Mesenchymal stem cell (in vitro differentiated cells and primary cell): ENCODE data around the gene LY6G6D.

Source experiments
- DNase-seq: peaks from one replicate; pipeline ENCODE4 v3.0.0-alpha.2; 2013
- H2AFZ ChIP-seq: one replicate; pipeline ENCODE4 v1.6.1; 2013; ENCODE audit warnings: low read depth, mild to moderate bottlenecking, control low read depth, inconsistent platforms, low read length, moderate library complexity
- H2AK5ac ChIP-seq: 2 replicates; pipeline ENCODE4 v1.6.1; 2013; ENCODE audit warnings: low read length, moderate library complexity, mild to moderate bottlenecking, inconsistent platforms; ENCODE audit not compliant: severe bottlenecking
- H2BK120ac ChIP-seq: one replicate; pipeline ENCODE4 v1.6.1; 2013; ENCODE audit warnings: low read depth, mild to moderate bottlenecking, inconsistent platforms, low read length, moderate library complexity
- H2BK12ac ChIP-seq, 2 experiments: one replicate each; pipeline ENCODE4 v1.6.1; 2013; ENCODE audit warnings: inconsistent platforms in 2 of 2, low read length in 2 of 2, mild to moderate bottlenecking in 2 of 2, moderate library complexity in 2 of 2, control low read depth in 1 of 2
- H2BK15ac ChIP-seq: one replicate; pipeline ENCODE4 v1.6.1; 2013; ENCODE audit warnings: mild to moderate bottlenecking, low read depth, inconsistent platforms; ENCODE audit not compliant: poor library complexity, severe bottlenecking
- H2BK5ac ChIP-seq: 2 replicates; pipeline ENCODE4 v1.6.1; 2013; ENCODE audit warnings: low read depth, mild to moderate bottlenecking, low read length, control low read depth, inconsistent platforms; ENCODE audit not compliant: poor library complexity, severe bottlenecking
- H3K14ac ChIP-seq, 2 experiments: one replicate each; pipeline ENCODE4 v1.6.1; 2013; ENCODE audit warnings: inconsistent platforms in 2 of 2, low read length in 2 of 2, control low read depth in 1 of 2, mild to moderate bottlenecking in 1 of 2, moderate library complexity in 1 of 2
- H3K18ac ChIP-seq, 2 experiments: one replicate each; pipeline ENCODE4 v1.6.1; 2013; ENCODE audit warnings: inconsistent platforms in 2 of 2, low read length in 2 of 2, control low read depth in 1 of 2, low read depth in 1 of 2, mild to moderate bottlenecking in 1 of 2
- H3K23ac ChIP-seq, 2 experiments: one replicate each; pipeline ENCODE4 v1.6.1; 2013; ENCODE audit warnings: inconsistent platforms in 2 of 2, low read length in 2 of 2, mild to moderate bottlenecking in 2 of 2, moderate library complexity in 2 of 2, control low read depth in 1 of 2
- H3K27ac ChIP-seq: 2 replicates; pipeline ENCODE4 v1.5.1; 2013; ENCODE audit warnings: mild to moderate bottlenecking, moderate library complexity, low read length, control low read depth, inconsistent platforms; ENCODE audit not compliant: poor library complexity, severe bottlenecking
- H3K27me3 ChIP-seq, 2 experiments: 2 replicates each; pipeline versions ENCODE4 v1.6.1 to v1.7.0; 2013; ENCODE audit warnings: low read length in 2 of 2, mild to moderate bottlenecking in 2 of 2, moderate library complexity in 2 of 2, control low read depth in 1 of 2, inconsistent platforms in 1 of 2; ENCODE audit not compliant: control insufficient read depth in 1 of 2, insufficient read depth in 1 of 2
- H3K36me3 ChIP-seq, 2 experiments: 2 replicates each; pipeline versions ENCODE4 v1.6.1 to v1.7.0; 2013; ENCODE audit warnings: low read length in 2 of 2, control low read depth in 1 of 2, inconsistent platforms in 1 of 2, low read depth in 1 of 2, mild to moderate bottlenecking in 1 of 2; ENCODE audit not compliant: insufficient read depth in 2 of 2, control insufficient read depth in 1 of 2
- H3K4ac ChIP-seq, 2 experiments: one replicate each; pipeline ENCODE4 v1.6.1; 2013; ENCODE audit warnings: inconsistent platforms in 2 of 2, low read length in 2 of 2, mild to moderate bottlenecking in 2 of 2, moderate library complexity in 2 of 2, control low read depth in 1 of 2, low read depth in 1 of 2
- H3K4me1 ChIP-seq: 2 replicates; pipeline ENCODE4 v1.6.1; 2013; ENCODE audit warnings: low read depth, low read length, control low read depth; ENCODE audit not compliant: control insufficient read depth, insufficient read depth
- H3K4me2 ChIP-seq: 2 replicates; pipeline ENCODE4 v1.6.1; 2013; ENCODE audit warnings: low read length, mild to moderate bottlenecking, inconsistent platforms; ENCODE audit not compliant: poor library complexity, severe bottlenecking
- H3K4me3 ChIP-seq, 2 experiments: 2 replicates each; pipeline versions ENCODE4 v1.5.1 to v1.7.0; 2013; ENCODE audit warnings: low read length in 2 of 2, mild to moderate bottlenecking in 2 of 2, control low read depth in 1 of 2, low read depth in 1 of 2; ENCODE audit not compliant: insufficient read depth in 1 of 2
- H3K79me1 ChIP-seq: replicated peaks from 2 replicates; pipeline ENCODE4 v1.6.1; 2013; ENCODE audit warnings: mild to moderate bottlenecking, control low read depth, low read length, inconsistent platforms; ENCODE audit not compliant: poor library complexity, severe bottlenecking
- H3K9ac ChIP-seq: 2 replicates; pipeline ENCODE4 v1.7.0; 2013; ENCODE audit warnings: mild to moderate bottlenecking, low read length, moderate library complexity
- H3K9me3 ChIP-seq: 2 replicates; pipeline ENCODE4 v1.7.0; 2013; ENCODE audit warnings: mild to moderate bottlenecking, low read length; ENCODE audit not compliant: control insufficient read depth
- H4K8ac ChIP-seq: one replicate; pipeline ENCODE4 v1.6.1; 2013; ENCODE audit warnings: inconsistent platforms, mild to moderate bottlenecking, low read length, moderate library complexity
- H4K91ac ChIP-seq: one replicate; pipeline ENCODE4 v1.6.1; 2013; ENCODE audit warnings: mild to moderate bottlenecking, low read length, inconsistent platforms
- WGBS: methylation state at CpG from one replicate; pipeline ENCODE4 v1.1.7; 2013; ENCODE audit warnings: mixed read lengths; 5-methylcytosine and 5-hydroxymethylcytosine counted together

The LY6G6D gene

DNA sequence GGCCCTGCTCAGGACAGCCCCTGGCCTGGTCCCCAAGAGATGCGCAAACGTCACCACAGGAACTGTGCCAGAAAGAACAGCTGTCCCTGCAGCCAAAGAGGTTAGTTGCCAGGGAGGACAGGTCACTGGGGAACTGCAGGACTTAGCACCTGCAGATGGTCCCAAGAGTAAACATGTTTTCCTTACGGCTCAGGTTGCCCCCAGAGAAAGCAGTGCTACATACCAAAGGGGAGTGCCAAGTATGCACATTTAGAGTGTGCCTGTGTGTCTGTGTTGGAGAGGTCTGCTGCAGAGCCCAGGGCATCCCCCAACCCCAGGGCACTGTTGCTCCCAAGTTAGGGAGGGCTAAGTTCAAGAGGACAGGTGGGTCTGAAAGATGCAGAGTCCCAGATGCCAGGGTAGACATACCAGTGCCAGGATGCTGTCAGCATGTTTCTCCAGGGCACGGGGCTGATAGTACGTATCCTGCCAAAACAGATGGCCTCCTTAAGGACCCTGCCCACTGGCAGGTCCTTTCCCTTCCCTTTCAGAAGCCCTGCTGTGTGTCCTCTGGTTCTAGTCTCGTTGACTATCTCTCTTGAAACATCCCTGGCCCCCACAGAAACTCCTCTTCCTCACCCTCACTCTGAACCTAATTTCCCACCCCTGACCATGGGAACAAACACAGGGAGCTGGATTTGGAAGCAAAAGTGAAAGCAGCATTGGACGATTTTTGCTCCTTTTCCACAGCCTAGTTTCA lies 13.3 kb upstream of the LY6G6D start:
- Histone ChIP-seq H2BK120ac (no peak overlapping the region), H3K36me3 (peaks cover 13 to 20% of the 10 kb centered on the region in 2 experiments), H3K4me3 (peak overlapping the region; percentile 21 to 97), H3K4ac (peak overlapping the region in 1 of 2 experiments; percentile 15), H2AK5ac (no peak overlapping the region), H3K23ac (no peak overlapping the region), H2BK15ac (peak overlapping the region; percentile 76), H3K79me1 (peaks cover 18% of the 10 kb centered on the region), H3K4me1 (peaks cover 15% of the 10 kb centered on the region), H3K4me2 (peak overlapping the region; percentile 70), H3K27me3 (no peaks in the 10 kb centered on the region), H3K14ac (peak overlapping the region in 1 of 2 experiments; percentile 19), H3K9ac (peak overlapping the region; percentile 98), H3K9me3 (no peaks in the 10 kb centered on the region), H4K8ac (no peak overlapping the region), H4K91ac (no peak overlapping the region), H2BK12ac (no peak overlapping the region), H2BK5ac (no peak overlapping the region), H2AFZ (no peak overlapping the region), H3K18ac (peak overlapping the region in 1 of 2 experiments; percentile 41), H3K27ac (no peak overlapping the region)
- DNase-seq: peak; percentile 66
- WGBS: 49% methylated on average over 7 of the region's 7 CpGs

DNA sequence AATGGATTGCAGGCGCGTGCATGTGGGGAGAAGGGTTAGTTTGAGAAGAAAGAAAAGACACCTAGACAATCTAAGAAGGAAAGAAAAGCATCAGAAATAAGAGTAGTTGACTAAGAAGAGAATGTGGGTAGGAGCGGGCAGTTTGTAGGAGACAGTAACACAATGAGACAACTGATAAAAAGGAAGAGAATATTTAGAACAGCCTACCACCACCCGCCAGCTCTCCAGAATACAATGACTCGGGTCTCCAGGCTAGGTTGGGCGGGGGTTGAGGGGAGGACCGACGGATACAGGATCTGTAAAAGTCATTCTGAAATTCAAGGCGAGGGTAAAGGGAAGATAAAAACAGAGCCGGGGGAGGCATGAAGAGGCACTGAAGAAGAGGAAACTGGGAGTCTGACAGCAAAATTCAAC lies 12.7 kb upstream of the LY6G6D start:
- H3K14ac ChIP-seq: peak overlapping the region in 1 of 2 experiments; percentile 71
- no peak overlapping the region for H4K8ac ChIP-seq
- 6% methylated on average over 8 of the region's 10 CpGs for WGBS
- H3K9ac ChIP-seq: peak overlapping the region; percentile 98
- H3K79me1 ChIP-seq: peaks cover 18% of the 10 kb centered on the region
- peak overlapping the region; percentile 88 for H3K27ac ChIP-seq
- no peak overlapping the region for H4K91ac ChIP-seq
- H2AFZ ChIP-seq: peak overlapping the region; percentile 62
- no peak overlapping the region for H2BK120ac ChIP-seq
- no peak overlapping the region for H3K23ac ChIP-seq
- H3K27me3 ChIP-seq: no peaks in the 10 kb centered on the region
- peak overlapping the region; percentile 70 for H3K4me2 ChIP-seq
- H3K4ac ChIP-seq: peak overlapping the region; percentile 1 to 96
- H3K9me3 ChIP-seq: no peaks in the 10 kb centered on the region
- H2BK15ac ChIP-seq: no peak overlapping the region
- peak overlapping the region; percentile 17 to 94 for H3K18ac ChIP-seq
- no peak for DNase-seq
- H3K4me3 ChIP-seq: peak overlapping the region; percentile 78 to 97
- H2BK12ac ChIP-seq: no peak overlapping the region
- H2AK5ac ChIP-seq: no peak overlapping the region
- H2BK5ac ChIP-seq: no peak overlapping the region
- peaks cover 11 to 17% of the 10 kb centered on the region in 2 experiments for H3K36me3 ChIP-seq
- H3K4me1 ChIP-seq: peaks cover 15% of the 10 kb centered on the region

DNA sequence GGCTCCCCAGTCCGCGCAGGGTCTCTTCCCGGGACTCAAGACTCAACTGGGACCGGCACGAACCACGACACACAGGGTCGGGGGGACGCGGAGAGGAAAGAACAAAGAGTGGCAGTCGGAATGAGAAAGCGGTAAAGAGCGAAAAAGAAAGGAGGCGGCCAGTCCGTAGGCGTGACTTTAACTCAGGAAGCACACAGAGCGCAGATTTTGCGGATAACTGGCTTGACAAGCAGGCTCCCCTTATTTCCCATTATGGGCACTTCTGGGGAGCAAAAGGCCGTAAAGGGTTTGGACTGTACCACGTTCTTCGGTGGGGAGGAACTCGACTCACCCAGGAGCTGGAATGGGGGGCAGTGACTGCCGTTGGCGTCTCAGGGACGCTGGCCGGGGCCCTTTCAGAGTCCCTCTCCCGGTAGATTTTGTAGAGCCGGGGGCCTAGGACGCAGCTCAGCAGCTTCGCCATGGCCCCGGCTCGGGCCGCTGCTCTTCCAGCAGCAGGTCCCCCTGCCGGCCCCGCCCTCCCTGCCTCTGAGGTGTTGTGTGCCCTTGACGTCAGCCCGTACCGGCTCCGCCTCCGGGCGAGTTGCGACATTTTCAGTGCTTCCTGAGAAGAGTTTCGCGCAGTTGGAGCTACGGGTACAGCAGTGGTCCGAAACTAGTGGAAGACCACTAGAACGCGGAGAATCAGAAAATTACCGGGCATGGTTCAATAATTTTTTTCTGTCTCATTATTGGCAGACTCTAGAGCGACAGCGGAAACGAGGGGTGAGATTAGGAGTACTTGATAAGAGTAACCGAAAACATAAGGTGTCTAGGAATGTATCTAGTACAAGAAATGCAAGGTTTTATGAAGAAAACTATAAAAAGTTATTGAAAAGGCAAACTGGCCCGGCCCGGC lies 12.1 kb upstream of the LY6G6D start, which contains the start of gene ABHD16A:
ABHD16A (minus strand) TSS at position 506 of the 898 bp plus-strand sequence; CDS start at position 463, 43 bp downstream.
- Histone ChIP-seq H3K23ac (peak within 1 kb of the TSS in 1 of 2 experiments; percentile 64), H3K9me3 (no peaks in the 10 kb centered on the region), H2BK120ac (no peak within 1 kb of the TSS), H3K9ac (peak within 1 kb of the TSS; percentile 98), H3K18ac (peak within 1 kb of the TSS; percentile 17 to 94), H2BK15ac (peak within 1 kb of the TSS; percentile 76), H3K27ac (peak within 1 kb of the TSS; percentile 88), H3K79me1 (peaks cover 15% of the 10 kb centered on the region), H2AFZ (peak within 1 kb of the TSS; percentile 78), H3K27me3 (no peaks in the 10 kb centered on the region), H3K4me3 (peak within 1 kb of the TSS; percentile 78 to 97), H2BK12ac (peak within 1 kb of the TSS in 1 of 2 experiments; percentile 44), H4K8ac (peak within 1 kb of the TSS; percentile 80), H3K14ac (peak within 1 kb of the TSS in 1 of 2 experiments; percentile 71), H4K91ac (no peak within 1 kb of the TSS), H2AK5ac (peak within 1 kb of the TSS; percentile 82), H3K4me2 (peak within 1 kb of the TSS; percentile 70), H2BK5ac (peak within 1 kb of the TSS; percentile 78), H3K36me3 (peaks cover 11 to 17% of the 10 kb centered on the region in 2 experiments), H3K4me1 (peaks cover 15% of the 10 kb centered on the region), H3K4ac (peak within 1 kb of the TSS; percentile 58 to 96)
- DNase-seq: peak; percentile 98
- 4% methylated on average over 54 of the region's 54 CpGs for WGBS
